ENCODE measurements around the gene HDGF. TPM values are rescaled to one million over a fixed set of nuclear protein-coding genes. Genes with fewer than 3 reads are reported as not detected.

The HDGF gene
- total and polyA plus RNA-seq, 2 experiments from 2014 or later, result 106 to 251 TPM

DNA sequence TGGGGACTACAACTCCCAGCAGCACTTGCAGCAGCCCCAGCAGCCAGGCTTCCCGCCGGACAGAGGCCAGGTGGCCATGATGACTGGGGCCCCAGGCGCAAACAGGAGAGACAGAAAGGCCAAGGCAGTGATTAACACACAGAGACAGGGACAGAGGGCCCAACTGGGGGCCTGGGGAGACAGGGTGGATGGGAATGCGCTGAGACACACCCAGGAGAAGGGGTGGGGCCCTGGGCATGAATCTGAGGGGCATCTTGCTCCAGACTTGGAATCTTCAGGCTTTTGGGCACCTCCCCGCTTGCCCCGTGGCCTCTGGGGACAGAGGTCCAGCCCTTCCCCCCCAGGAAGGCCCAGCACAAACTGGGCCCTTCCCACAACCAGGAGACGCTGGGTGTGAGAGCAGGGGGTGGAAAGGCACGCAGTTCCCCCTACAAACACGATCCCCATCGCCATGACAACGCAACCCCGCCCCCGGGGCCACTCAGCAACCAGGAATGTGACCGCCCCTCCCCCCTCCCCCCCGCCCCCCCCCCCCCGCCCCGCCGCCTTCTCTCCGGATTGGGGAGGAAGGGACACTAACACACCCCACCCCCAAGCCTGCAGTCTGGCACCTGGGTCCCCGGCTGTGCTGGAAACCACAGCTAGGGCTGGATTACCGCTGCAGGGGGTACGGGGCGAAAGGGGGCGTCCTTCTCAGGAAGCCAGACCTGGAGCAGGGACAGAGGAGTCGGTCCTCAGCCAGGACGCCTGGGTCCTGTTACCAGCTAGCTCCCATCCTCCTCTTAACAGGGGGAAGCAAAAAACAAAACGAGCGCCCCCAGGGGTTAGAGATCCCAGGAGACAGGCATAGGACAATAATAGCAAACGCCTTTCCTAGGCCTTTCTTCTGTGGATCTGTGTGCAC is 4.5 kb downstream of the HDGF start:
- TF ChIP-seq CREB1 (CRISPR knock-in tag; IDR thresholded peaks at IDR 0.05; ENCODE audit: low read depth), result peak; percentile 28; the same call in 1 of the 2 replicates
- TF ChIP-seq JUNB (IDR thresholded peaks at IDR 0.05; ENCODE audit: unreplicated experiment), result no peak
- TF ChIP-seq, protein P1, sequence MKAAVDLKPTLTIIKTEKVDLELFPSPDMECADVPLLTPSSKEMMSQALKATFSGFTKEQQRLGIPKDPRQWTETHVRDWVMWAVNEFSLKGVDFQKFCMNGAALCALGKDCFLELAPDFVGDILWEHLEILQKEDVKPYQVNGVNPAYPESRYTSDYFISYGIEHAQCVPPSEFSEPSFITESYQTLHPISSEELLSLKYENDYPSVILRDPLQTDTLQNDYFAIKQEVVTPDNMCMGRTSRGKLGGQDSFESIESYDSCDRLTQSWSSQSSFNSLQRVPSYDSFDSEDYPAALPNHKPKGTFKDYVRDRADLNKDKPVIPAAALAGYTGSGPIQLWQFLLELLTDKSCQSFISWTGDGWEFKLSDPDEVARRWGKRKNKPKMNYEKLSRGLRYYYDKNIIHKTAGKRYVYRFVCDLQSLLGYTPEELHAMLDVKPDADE (IDR thresholded peaks at IDR 0.05), result peak; percentile 79
- TF ChIP-seq NANOG (IDR thresholded peaks at IDR 0.05; ENCODE audit: borderline replicate concordance), result no peak
- TF ChIP-seq, protein P2, sequence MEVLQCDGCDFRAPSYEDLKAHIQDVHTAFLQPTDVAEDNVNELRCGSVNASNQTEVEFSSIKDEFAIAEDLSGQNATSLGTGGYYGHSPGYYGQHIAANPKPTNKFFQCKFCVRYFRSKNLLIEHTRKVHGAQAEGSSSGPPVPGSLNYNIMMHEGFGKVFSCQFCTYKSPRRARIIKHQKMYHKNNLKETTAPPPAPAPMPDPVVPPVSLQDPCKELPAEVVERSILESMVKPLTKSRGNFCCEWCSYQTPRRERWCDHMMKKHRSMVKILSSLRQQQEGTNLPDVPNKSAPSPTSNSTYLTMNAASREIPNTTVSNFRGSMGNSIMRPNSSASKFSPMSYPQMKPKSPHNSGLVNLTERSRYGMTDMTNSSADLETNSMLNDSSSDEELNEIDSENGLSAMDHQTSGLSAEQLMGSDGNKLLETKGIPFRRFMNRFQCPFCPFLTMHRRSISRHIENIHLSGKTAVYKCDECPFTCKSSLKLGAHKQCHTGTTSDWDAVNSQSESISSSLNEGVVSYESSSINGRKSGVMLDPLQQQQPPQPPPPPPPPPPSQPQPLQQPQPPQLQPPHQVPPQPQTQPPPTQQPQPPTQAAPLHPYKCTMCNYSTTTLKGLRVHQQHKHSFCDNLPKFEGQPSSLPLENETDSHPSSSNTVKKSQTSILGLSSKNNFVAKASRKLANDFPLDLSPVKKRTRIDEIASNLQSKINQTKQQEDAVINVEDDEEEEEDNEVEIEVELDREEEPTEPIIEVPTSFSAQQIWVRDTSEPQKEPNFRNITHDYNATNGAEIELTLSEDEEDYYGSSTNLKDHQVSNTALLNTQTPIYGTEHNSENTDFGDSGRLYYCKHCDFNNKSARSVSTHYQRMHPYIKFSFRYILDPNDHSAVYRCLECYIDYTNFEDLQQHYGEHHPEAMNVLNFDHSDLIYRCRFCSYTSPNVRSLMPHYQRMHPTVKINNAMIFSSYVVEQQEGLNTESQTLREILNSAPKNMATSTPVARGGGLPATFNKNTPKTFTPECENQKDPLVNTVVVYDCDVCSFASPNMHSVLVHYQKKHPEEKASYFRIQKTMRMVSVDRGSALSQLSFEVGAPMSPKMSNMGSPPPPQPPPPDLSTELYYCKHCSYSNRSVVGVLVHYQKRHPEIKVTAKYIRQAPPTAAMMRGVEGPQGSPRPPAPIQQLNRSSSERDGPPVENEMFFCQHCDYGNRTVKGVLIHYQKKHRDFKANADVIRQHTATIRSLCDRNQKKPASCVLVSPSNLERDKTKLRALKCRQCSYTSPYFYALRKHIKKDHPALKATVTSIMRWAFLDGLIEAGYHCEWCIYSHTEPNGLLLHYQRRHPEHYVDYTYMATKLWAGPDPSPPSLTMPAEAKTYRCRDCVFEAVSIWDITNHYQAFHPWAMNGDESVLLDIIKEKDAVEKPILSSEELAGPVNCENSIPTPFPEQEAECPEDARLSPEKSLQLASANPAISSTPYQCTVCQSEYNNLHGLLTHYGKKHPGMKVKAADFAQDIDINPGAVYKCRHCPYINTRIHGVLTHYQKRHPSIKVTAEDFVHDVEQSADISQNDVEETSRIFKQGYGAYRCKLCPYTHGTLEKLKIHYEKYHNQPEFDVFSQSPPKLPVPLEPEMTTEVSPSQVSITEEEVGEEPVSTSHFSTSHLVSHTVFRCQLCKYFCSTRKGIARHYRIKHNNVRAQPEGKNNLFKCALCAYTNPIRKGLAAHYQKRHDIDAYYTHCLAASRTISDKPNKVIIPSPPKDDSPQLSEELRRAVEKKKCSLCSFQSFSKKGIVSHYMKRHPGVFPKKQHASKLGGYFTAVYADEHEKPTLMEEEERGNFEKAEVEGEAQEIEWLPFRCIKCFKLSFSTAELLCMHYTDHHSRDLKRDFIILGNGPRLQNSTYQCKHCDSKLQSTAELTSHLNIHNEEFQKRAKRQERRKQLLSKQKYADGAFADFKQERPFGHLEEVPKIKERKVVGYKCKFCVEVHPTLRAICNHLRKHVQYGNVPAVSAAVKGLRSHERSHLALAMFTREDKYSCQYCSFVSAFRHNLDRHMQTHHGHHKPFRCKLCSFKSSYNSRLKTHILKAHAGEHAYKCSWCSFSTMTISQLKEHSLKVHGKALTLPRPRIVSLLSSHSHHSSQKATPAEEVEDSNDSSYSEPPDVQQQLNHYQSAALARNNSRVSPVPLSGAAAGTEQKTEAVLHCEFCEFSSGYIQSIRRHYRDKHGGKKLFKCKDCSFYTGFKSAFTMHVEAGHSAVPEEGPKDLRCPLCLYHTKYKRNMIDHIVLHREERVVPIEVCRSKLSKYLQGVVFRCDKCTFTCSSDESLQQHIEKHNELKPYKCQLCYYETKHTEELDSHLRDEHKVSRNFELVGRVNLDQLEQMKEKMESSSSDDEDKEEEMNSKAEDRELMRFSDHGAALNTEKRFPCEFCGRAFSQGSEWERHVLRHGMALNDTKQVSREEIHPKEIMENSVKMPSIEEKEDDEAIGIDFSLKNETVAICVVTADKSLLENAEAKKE (CRISPR knock-in tag; IDR thresholded peaks at IDR 0.05), result no peak
- no peak for TF ChIP-seq EZH2 (IDR thresholded peaks at IDR 0.05; ENCODE audit: low read depth, unreplicated experiment)
- peak; percentile 65 for TF ChIP-seq POLR2AphosphoS5 (IDR thresholded peaks at IDR 0.05; ENCODE audit: low read depth)
- no peak for TF ChIP-seq EZH2phosphoT487 (IDR thresholded peaks at IDR 0.05; ENCODE audit: unreplicated experiment)
- TF ChIP-seq REST (IDR thresholded peaks at IDR 0.05; ENCODE audit: unreplicated experiment), result no peak
- TF ChIP-seq, protein P3, sequence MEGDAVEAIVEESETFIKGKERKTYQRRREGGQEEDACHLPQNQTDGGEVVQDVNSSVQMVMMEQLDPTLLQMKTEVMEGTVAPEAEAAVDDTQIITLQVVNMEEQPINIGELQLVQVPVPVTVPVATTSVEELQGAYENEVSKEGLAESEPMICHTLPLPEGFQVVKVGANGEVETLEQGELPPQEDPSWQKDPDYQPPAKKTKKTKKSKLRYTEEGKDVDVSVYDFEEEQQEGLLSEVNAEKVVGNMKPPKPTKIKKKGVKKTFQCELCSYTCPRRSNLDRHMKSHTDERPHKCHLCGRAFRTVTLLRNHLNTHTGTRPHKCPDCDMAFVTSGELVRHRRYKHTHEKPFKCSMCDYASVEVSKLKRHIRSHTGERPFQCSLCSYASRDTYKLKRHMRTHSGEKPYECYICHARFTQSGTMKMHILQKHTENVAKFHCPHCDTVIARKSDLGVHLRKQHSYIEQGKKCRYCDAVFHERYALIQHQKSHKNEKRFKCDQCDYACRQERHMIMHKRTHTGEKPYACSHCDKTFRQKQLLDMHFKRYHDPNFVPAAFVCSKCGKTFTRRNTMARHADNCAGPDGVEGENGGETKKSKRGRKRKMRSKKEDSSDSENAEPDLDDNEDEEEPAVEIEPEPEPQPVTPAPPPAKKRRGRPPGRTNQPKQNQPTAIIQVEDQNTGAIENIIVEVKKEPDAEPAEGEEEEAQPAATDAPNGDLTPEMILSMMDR (conservative IDR thresholded peaks at IDR 0.05; ENCODE audit: low read depth in 2 of 2), result peak; percentile 29 to 54
- H3K4me3 Mint-ChIP-seq, result peak overlapping the region; percentile 89
- H3K79me2 ChIP-seq (replicated peaks; ENCODE audit: insufficient read depth), result peaks cover 62% of the 10 kb centered on the region

More for the DNA sequence above, 4.5 kb downstream of the HDGF start:
- H3K27me3 Mint-ChIP-seq (ENCODE audit: insufficient read depth, low read depth, poor library complexity), result peaks cover 25% of the 10 kb centered on the region
- H3K27me3 ChIP-seq (ENCODE audit: insufficient read depth), result no peaks in the 10 kb centered on the region
- peaks cover 40% of the 10 kb centered on the region for H3F3A ChIP-seq (replicated peaks; ENCODE audit: low read depth)
- H3K9me3 Mint-ChIP-seq, result no peaks in the 10 kb centered on the region; the same call in 1 of the 3 replicates
- H3K27ac ChIP-seq (ENCODE audit: low read depth), result peak overlapping the region; percentile 100
- peaks cover 57% of the 10 kb centered on the region for H3K4me1 ChIP-seq (ENCODE audit: insufficient read depth)
- H3K36me3 Mint-ChIP-seq (ENCODE audit: low read depth), result peaks cover 58% of the 10 kb centered on the region
- no peak overlapping the region for H2AFZ ChIP-seq
- H3K4me2 ChIP-seq, result peak overlapping the region; percentile 100
- H4K20me1 ChIP-seq (replicated peaks; ENCODE audit: insufficient read depth), result peaks cover 16% of the 10 kb centered on the region
- ATAC-seq (peak; percentile 60), DNase-seq (ENCODE audit: low spot score) (peak; percentile 94)
- no peaks in the 10 kb centered on the region for H3K9me2 ChIP-seq (ENCODE audit: insufficient read depth)
- peak overlapping the region; percentile 100 for H3K27ac Mint-ChIP-seq
- peaks cover 60% of the 10 kb centered on the region for H3K4me1 Mint-ChIP-seq
- peaks cover 5% of the 10 kb centered on the region; the same call in 1 of the 2 replicates for H3K36me3 ChIP-seq (ENCODE audit: insufficient read depth)
- peak overlapping the region; percentile 88 for H3K4me3 ChIP-seq

Data from GM23338 (cell line).